MCF 10A (cell line): ENCODE measurements around the gene PHKB. TPM values are rescaled to one million over a fixed set of nuclear protein-coding genes. Genes with fewer than 3 reads are reported as not detected.
A peak's percentile ranks its signal among the peaks of the same experiment; 100 is the strongest.

Experiments
- BruUV-seq: library from RNA; stranded (reverse); fragments of 400-500 nt; replicated peaks from 2 replicates; lab custom pipeline; 2021; lab: Mats Ljungman, UMichigan
- CTCF ChIA-PET: fragments of 300-600 bp; sonication (Branson Sonifier 250); formaldehyde crosslinking; extraction: SDS; loops from one replicate; lab custom pipeline; 2021; ENCODE audit warnings: antibody characterized with exemption, inconsistent platforms; lab: Yijun Ruan, JAX
- POLR2A ChIA-PET: fragments of 300-600, 350-650 bp; sonication (Branson Sonifier 250); formaldehyde crosslinking; extraction: SDS; loops from one replicate; lab custom pipeline; 2020; ENCODE audit warnings: antibody characterized with exemption, inconsistent platforms; lab: Yijun Ruan, JAX
- DNase-seq: peaks from one replicate; pipeline ENCODE4 v3.0.0-alpha.2; 2018; ENCODE audit not compliant: unreplicated experiment
- H3K27ac Mint-ChIP-seq: one replicate; pipeline ENCODE4 v1.8.0; 2022; ENCODE audit warnings: mild to moderate bottlenecking, low read depth, mixed read lengths; ENCODE audit not compliant: unreplicated experiment
- H3K27me3 Mint-ChIP-seq: one replicate; pipeline ENCODE4 v1.8.0; 2022; ENCODE audit warnings: mixed read lengths; ENCODE audit not compliant: insufficient read depth, unreplicated experiment
- H3K36me3 Mint-ChIP-seq: one replicate; pipeline ENCODE4 v1.8.0; 2022; ENCODE audit warnings: mild to moderate bottlenecking, moderate library complexity, mixed read lengths; ENCODE audit not compliant: insufficient read depth, unreplicated experiment
- H3K4me1 Mint-ChIP-seq: one replicate; pipeline ENCODE4 v1.8.0; 2022; ENCODE audit warnings: mixed read lengths; ENCODE audit not compliant: insufficient read depth, unreplicated experiment
- H3K4me3 Mint-ChIP-seq: one replicate; pipeline ENCODE4 v1.8.0; 2022; ENCODE audit warnings: mild to moderate bottlenecking, moderate library complexity, mixed read lengths; ENCODE audit not compliant: unreplicated experiment
- H3K9me3 Mint-ChIP-seq: one replicate; pipeline ENCODE4 v1.8.0; 2022; ENCODE audit warnings: mixed read lengths; ENCODE audit not compliant: unreplicated experiment
- CTCF ChIP-seq: fragments of 200-600 bp; IDR thresholded peaks from one replicate; pipeline ENCODE4 v1.8.0; 2022; ENCODE audit warnings: antibody characterized with exemption, mild to moderate bottlenecking; ENCODE audit not compliant: unreplicated experiment
- intact Hi-C: fragments of 100-400 bp; cut with micrococcal nuclease; formaldehyde crosslinking; loops from 2 replicates; pipeline ENCODE4 v1.14.1; 2022
- total RNA-seq: library from RNA; stranded (reverse); gene quantifications from 2 replicates; pipeline ENCODE4 v1.2.3, GENCODE V29; 2022

PHKB gene
- total RNA-seq, 1 experiment from 2014 or later = 62.2 TPM

DNA sequence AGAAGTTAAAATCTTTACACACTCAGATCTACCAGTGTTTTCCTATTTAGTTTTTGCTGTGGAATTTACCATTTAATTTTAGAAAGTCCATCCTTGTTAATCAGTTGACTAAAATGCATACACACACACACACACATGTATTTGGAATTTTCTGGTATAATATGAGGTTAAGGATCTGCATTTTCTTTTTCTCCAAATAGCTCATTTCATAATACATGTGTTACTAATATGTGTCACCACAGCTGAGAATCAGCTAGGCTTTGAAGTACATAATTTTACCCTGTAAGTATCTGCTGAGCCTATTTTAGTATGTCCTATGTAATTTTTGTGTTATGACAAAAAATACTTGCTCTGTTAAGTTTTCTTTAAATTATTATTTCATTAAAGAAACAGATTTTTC is 143.2 kb downstream of the PHKB start:
- Mint-ChIP-seq H3K36me3 (peaks cover 27% of the 10 kb centered on the region), H3K27me3 (no peaks in the 10 kb centered on the region), H3K27ac (no peak overlapping the region), H3K4me3 (no peak overlapping the region), H3K4me1 (no peaks in the 10 kb centered on the region), H3K9me3 (peaks cover 11% of the 10 kb centered on the region)
- no peak for DNase-seq
- POLR2A ChIA-PET = no interaction called here
- CTCF ChIA-PET = no interaction called here
- intact Hi-C loops = no loop called here
- no peak for TF ChIP-seq CTCF
- no TSS peak for BruUV-seq

- peak overlapping the region; percentile 12 for H3K27ac Mint-ChIP-seq
- H3K36me3 Mint-ChIP-seq = peaks cover 16% of the 10 kb centered on the region
- no peaks in the 10 kb centered on the region for H3K27me3 Mint-ChIP-seq
- POLR2A ChIA-PET = interaction anchor here (0.7 kb wide), 1 partner anchor 541 kb away, joined by 3 read pairs; no protein-coding TSS in a partner anchor
- CTCF ChIA-PET = interaction anchor here (0.8 kb wide), 1 partner anchor 17 kb away, joined by 3 read pairs; no protein-coding TSS in a partner anchor
- peaks cover 19% of the 10 kb centered on the region for H3K9me3 Mint-ChIP-seq
- H3K4me3 Mint-ChIP-seq = no peak overlapping the region
- no peak for TF ChIP-seq CTCF
- intact Hi-C loops = no loop called here
- BruUV-seq = no TSS peak
- DNase-seq = no peak
- no peaks in the 10 kb centered on the region for H3K4me1 Mint-ChIP-seq
These were observed 149.9 kb downstream of the PHKB start for GRCh38 chr16:47611042-47611441.

DNA sequence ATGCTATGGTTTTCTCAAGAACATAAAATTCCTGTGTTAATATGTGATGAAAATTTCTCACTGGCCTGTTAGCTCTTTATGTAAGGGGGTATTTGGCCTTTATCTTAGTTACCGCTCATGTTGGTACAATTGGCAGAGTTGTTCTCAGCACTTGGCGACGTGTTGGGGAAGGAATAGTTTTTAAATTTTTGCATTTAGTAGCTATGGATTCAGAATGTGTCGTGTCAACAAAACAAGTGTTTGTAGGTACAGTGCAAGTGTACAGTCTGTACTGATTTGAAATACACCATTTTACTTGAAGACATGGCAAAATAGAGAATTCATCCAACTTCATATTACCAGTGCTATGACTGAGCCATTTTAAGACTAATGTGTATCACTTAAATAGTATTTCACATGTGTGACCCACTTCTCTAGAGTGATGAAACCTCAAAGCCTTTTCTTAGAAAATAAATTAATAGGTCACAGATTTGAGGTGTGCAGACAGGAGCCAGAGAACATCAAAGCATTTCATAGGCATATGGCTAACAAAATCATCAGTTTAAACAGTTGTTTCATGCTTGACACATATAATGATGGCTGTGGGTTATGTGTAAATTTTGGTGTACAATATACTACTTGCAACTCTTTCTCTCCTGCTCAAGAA is 150.8 kb downstream of the PHKB start:
- no peak for TF ChIP-seq CTCF
- no peak for DNase-seq
- H3K4me3 Mint-ChIP-seq = no peak overlapping the region
- no TSS peak for BruUV-seq
- intact Hi-C loops = no loop called here
- ChIA-PET CTCF (no interaction called here), POLR2A (interaction anchor here (0.7 kb wide), 1 partner anchor 280 kb away, joined by 3 read pairs; no protein-coding TSS in a partner anchor)
- no peaks in the 10 kb centered on the region for H3K27me3 Mint-ChIP-seq
- peak overlapping the region; percentile 8 for H3K27ac Mint-ChIP-seq
- H3K4me1 Mint-ChIP-seq = no peaks in the 10 kb centered on the region
- peaks cover 19% of the 10 kb centered on the region for H3K9me3 Mint-ChIP-seq
- peaks cover 11% of the 10 kb centered on the region for H3K36me3 Mint-ChIP-seq

DNA sequence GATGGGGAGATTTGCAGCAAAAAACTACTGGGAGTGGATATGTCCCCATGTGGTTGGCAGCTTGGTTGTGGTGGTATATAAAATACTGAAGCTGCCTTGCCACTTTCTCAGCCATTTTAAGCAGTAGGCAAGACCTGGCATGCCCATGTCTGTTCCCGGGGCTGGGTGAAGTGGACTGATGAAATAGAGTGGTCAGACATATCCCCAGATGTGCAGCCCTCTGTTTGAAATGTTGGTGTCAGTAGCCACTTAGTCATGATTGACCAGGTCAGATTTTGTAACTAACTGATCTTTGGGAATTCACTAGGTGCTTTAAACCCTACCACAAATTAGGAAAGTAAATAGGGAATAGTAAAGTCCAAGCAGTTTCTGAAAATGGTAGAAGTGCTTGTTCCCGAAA is 151.6 kb downstream of the PHKB start:
- POLR2A ChIA-PET = interaction anchor here (0.7 kb wide), 1 partner anchor 281 kb away, joined by 3 read pairs; no protein-coding TSS in a partner anchor
- Mint-ChIP-seq H3K27ac (peak overlapping the region; percentile 8), H3K9me3 (peaks cover 11% of the 10 kb centered on the region), H3K27me3 (no peaks in the 10 kb centered on the region), H3K36me3 (peaks cover 11% of the 10 kb centered on the region), H3K4me3 (no peak overlapping the region), H3K4me1 (no peaks in the 10 kb centered on the region)
- intact Hi-C loops = no loop called here
- CTCF ChIA-PET = no interaction called here
- peak; percentile 65 for DNase-seq
- BruUV-seq = no TSS peak
- no peak for TF ChIP-seq CTCF
